HepG2 (cell line): ENCODE measurements around the gene NKPD1. TPM values are rescaled to one million over a fixed set of nuclear protein-coding genes. Genes with fewer than 3 reads are reported as not detected.

Experiments used
- BRF2 ChIP-seq: sonication (generic); formaldehyde crosslinking; IDR thresholded peaks from 2 replicates; pipeline ENCODE4 v1.8.1; 2022; ENCODE audit warnings: mild to moderate bottlenecking, missing genetic modification reagents
- CBX5 ChIP-seq: sonication (generic); formaldehyde crosslinking; IDR thresholded peaks from 2 replicates; pipeline ENCODE4 v1.4.0; 2020; ENCODE audit warnings: missing genetic modification reagents, borderline replicate concordance
- DR1 ChIP-seq: sonication (generic); formaldehyde crosslinking; IDR thresholded peaks from 2 replicates; pipeline ENCODE4 v1.8.0; 2021; ENCODE audit warnings: mild to moderate bottlenecking, missing genetic modification reagents, inconsistent platforms
- ELF4 ChIP-seq: sonication (generic); formaldehyde crosslinking; IDR thresholded peaks from 2 replicates; pipeline ENCODE4 v1.5.0; 2020; ENCODE audit warnings: missing genetic modification reagents, mild to moderate bottlenecking, moderate library complexity, borderline replicate concordance
- FOXO1 ChIP-seq: sonication (generic); formaldehyde crosslinking; IDR thresholded peaks from 2 replicates; pipeline ENCODE4 v1.4.0; 2020; ENCODE audit warnings: missing genetic modification reagents
- GATAD1 ChIP-seq: IDR thresholded peaks from 2 replicates; pipeline ENCODE4 v1.6.1; 2016; ENCODE audit warnings: missing genetic modification reagents, missing compliant biosample characterization
- HBP1 ChIP-seq: IDR thresholded peaks from 2 replicates; pipeline ENCODE4 v1.6.1; 2016; ENCODE audit warnings: low read depth, control low read depth
- HDAC2 ChIP-seq: sonication (generic); formaldehyde crosslinking; IDR thresholded peaks from 2 replicates; pipeline ENCODE4 v1.4.0; 2020; ENCODE audit warnings: missing genetic modification reagents
- HNF4G ChIP-seq, 2 experiments: sonication (generic) in 1 of 2; formaldehyde crosslinking in 1 of 2; IDR thresholded peaks; 2 replicates each; pipeline versions ENCODE4 v1.4.0 to v1.6.1; 2011 to 2020; ENCODE audit warnings: borderline replicate concordance in 2 of 2, low read depth in 2 of 2, mild to moderate bottlenecking in 2 of 2, low read length in 1 of 2, missing genetic modification reagents in 1 of 2, moderate library complexity in 1 of 2
- IRF2 ChIP-seq: IDR thresholded peaks from 2 replicates; pipeline ENCODE4 v1.6.1; 2018; ENCODE audit warnings: missing genetic modification reagents, missing compliant biosample characterization
- KLF16 ChIP-seq, 2 experiments: sonication (generic) in 1 of 2; formaldehyde crosslinking in 1 of 2; IDR thresholded peaks; 2 replicates each; pipeline versions ENCODE4 v1.6.1 to v1.8.0; 2016 to 2023; ENCODE audit warnings: missing genetic modification reagents in 2 of 2, missing compliant biosample characterization in 1 of 2
- MAX ChIP-seq: IDR thresholded peaks from 2 replicates; pipeline ENCODE4 v1.6.1; 2012; ENCODE audit warnings: inconsistent platforms
- NKX3-1 ChIP-seq: sonication (generic); formaldehyde crosslinking; IDR thresholded peaks from 2 replicates; pipeline ENCODE4 v1.5.0; 2020; ENCODE audit warnings: missing genetic modification reagents
- NPAS2 ChIP-seq: sonication (generic); formaldehyde crosslinking; IDR thresholded peaks from 2 replicates; pipeline ENCODE4 v1.8.0; 2022; ENCODE audit warnings: mild to moderate bottlenecking, missing genetic modification reagents, borderline replicate concordance
- PLRG1 ChIP-seq: fragments of 450-650 bp; conservative IDR thresholded peaks from 2 replicates; pipeline ENCODE4 v1.6.1; 2016
- RAD21 ChIP-seq: fragments of 450-650 bp; formaldehyde crosslinking; IDR thresholded peaks from 2 replicates; pipeline ENCODE4 v1.5.0; 2020; ENCODE audit warnings: mild to moderate bottlenecking
- RFX1 ChIP-seq: fragments of 450-650 bp; IDR thresholded peaks from 2 replicates; pipeline ENCODE4 v1.6.1; 2017
- SIN3B ChIP-seq: fragments of 150-350 bp; IDR thresholded peaks from 2 replicates; pipeline ENCODE4 v1.6.1; 2014; ENCODE audit warnings: low read length
- SMC3 ChIP-seq: IDR thresholded peaks from 2 replicates; pipeline ENCODE4 v1.6.1; 2011; ENCODE audit warnings: low read length, improper control_type of control experiment
- SNRNP70 ChIP-seq: fragments of 200-400 bp; formaldehyde crosslinking; IDR thresholded peaks from 2 replicates; pipeline ENCODE4 v1.6.1; 2017; ENCODE audit warnings: mild to moderate bottlenecking, low read depth, low read length, moderate library complexity
- TAF1 ChIP-seq: sonication (generic); formaldehyde crosslinking; IDR thresholded peaks from 2 replicates; pipeline ENCODE4 v1.4.0; 2020; ENCODE audit warnings: missing genetic modification reagents
- ZNF124 ChIP-seq: sonication (generic); formaldehyde crosslinking; IDR thresholded peaks from 2 replicates; pipeline ENCODE4 v1.4.0; 2020; ENCODE audit warnings: missing genetic modification reagents
- ZNF143 ChIP-seq: sonication (generic); formaldehyde crosslinking; IDR thresholded peaks from 2 replicates; pipeline ENCODE4 v1.4.0; 2020; ENCODE audit warnings: missing genetic modification reagents
- ZNF333 ChIP-seq: sonication (generic); formaldehyde crosslinking; IDR thresholded peaks from 2 replicates; pipeline ENCODE4 v1.4.0; 2020; ENCODE audit warnings: mild to moderate bottlenecking, missing genetic modification reagents, borderline replicate concordance
- ZNF414 ChIP-seq: sonication (generic); formaldehyde crosslinking; IDR thresholded peaks from 2 replicates; pipeline ENCODE4 v1.5.0; 2020; ENCODE audit warnings: missing genetic modification reagents
- ZNF580 ChIP-seq: IDR thresholded peaks from 2 replicates; pipeline ENCODE4 v1.6.1; 2016; ENCODE audit warnings: low read depth, borderline replicate concordance
- ZNF652 ChIP-seq: IDR thresholded peaks from 2 replicates; pipeline ENCODE4 v1.6.1; 2016; ENCODE audit warnings: low read depth, borderline replicate concordance
- ZSCAN21 ChIP-seq: sonication (generic); formaldehyde crosslinking; IDR thresholded peaks from 2 replicates; pipeline ENCODE4 v1.8.0; 2022; ENCODE audit warnings: mild to moderate bottlenecking, missing genetic modification reagents, moderate library complexity, borderline replicate concordance
- polyA plus RNA-seq, 8 experiments: library from polyadenylated mRNA; depleted of rRNA in 3 of 8; stranded (reverse) in 7 of 8; unstranded in 1 of 8; fragments of >200 nt; fragmentation: Illumina TruSeq in 4 of 8; extraction: Trizol in 4 of 8; gene quantifications; 2 replicates each; pipeline versions ENCODE4 v1.2.1 to v1.2.3, GENCODE V29; 2011 to 2016; ENCODE audit warnings: low read depth in 4 of 8, missing spikeins in 1 of 8, mixed read lengths in 1 of 8; ENCODE audit not compliant: insufficient read depth in 1 of 8
- total RNA-seq, 5 experiments: library from RNA; depleted of rRNA; stranded (reverse); fragments of >200 nt; fragmentation: Illumina TruSeq; extraction: Trizol; gene quantifications; 2 replicates each; pipeline ENCODE4 v1.2.3, GENCODE V29; 2016; ENCODE audit warnings: low read depth in 1 of 5

NKPD1 gene
- total and polyA plus RNA-seq, 2 of the 13 experiments (the other 11 are each of a cell fraction or from before 2014, with no cell fraction given), result 0.03 TPM; not detected in 1

GRCh38 chr19:45154064-45154827 is 6.5 kb downstream of the NKPD1 start (continued):
- TF ChIP-seq NKX3-1 (CRISPR knock-in tag), result no peak
- no peak for TF ChIP-seq BRF2 (CRISPR knock-in tag)
- TF ChIP-seq ELF4 (CRISPR knock-in tag), result no peak
- no peak for TF ChIP-seq HBP1 (CRISPR knock-in tag)
- no peak for TF ChIP-seq ZNF333 (CRISPR knock-in tag)
- TF ChIP-seq SNRNP70, result no peak
- TF ChIP-seq ZNF652 (CRISPR knock-in tag), result no peak
- no peak; the same call in 1 of the 2 replicates for TF ChIP-seq SMC3
- TF ChIP-seq ZSCAN21 (CRISPR knock-in tag), result no peak
- TF ChIP-seq IRF2 (CRISPR knock-in tag), result peak; percentile 20; the same call in 1 of the 2 replicates
- 0 out of 4 replicates have a peak, but pooled peaks of 1 of the 2 experiments have one; percentile 26 for TF ChIP-seq KLF16 (CRISPR knock-in tag; IDR thresholded peaks at IDR 0.05)
- TF ChIP-seq HDAC2 (CRISPR knock-in tag), result 0 out of 2 replicates have a peak, but pooled peaks have one; percentile 6
- TF ChIP-seq HNF4G (IDR thresholded peaks at IDR 0.05; ENCODE audit: borderline replicate concordance, low read depth, low read length), result peak; percentile 68
- peak; percentile 62; the same call in 1 of the 2 replicates for TF ChIP-seq HNF4G (CRISPR knock-in tag; IDR thresholded peaks at IDR 0.05; ENCODE audit: borderline replicate concordance, low read depth)
- TF ChIP-seq DR1 (CRISPR knock-in tag), result 0 out of 2 replicates have a peak, but pooled peaks have one; percentile 7
- TF ChIP-seq RAD21 (CRISPR knock-in tag), result no peak
- TF ChIP-seq NPAS2, result no peak
- no peak for TF ChIP-seq PLRG1
- no peak for TF ChIP-seq ZNF124
- TF ChIP-seq GATAD1 (CRISPR knock-in tag), result no peak; the same call in 1 of the 2 replicates
- TF ChIP-seq ZNF143, result no peak
- no peak for TF ChIP-seq FOXO1 (CRISPR knock-in tag)
- TF ChIP-seq TAF1 (CRISPR knock-in tag), result no peak; the same call in 1 of the 2 replicates
- TF ChIP-seq ZNF414, result no peak
- TF ChIP-seq RFX1, result no peak
- peak; percentile 68 for TF ChIP-seq MAX
- TF ChIP-seq CBX5 (CRISPR knock-in tag), result no peak
- no peak for TF ChIP-seq SIN3B
- TF ChIP-seq ZNF580 (CRISPR knock-in tag), result peak; percentile 52; the same call in 1 of the 2 replicates
